ENCODE results near the gene KDM4C.

KDM4C gene

GRCh38 chr9:6780690-6781089, 22.9 kb downstream of the KDM4C start:
- no peak for DNase-seq (ENCODE audit: low read depth, low spot score)
- CTCF ChIA-PET = interaction anchor here (0.6 to 1.9 kb wide), 3 partner anchors 21 to 63 kb away, joined by 3 to 5 read pairs (median 3); no protein-coding TSS in a partner anchor
- no peak for TF ChIP-seq CTCF (IDR thresholded peaks at IDR 0.05; ENCODE audit: insufficient read depth, low read length, missing control alignments)

GRCh38 chr9:6781476-6781875, 23.7 kb downstream of the KDM4C start:
- no peak for TF ChIP-seq CTCF (IDR thresholded peaks at IDR 0.05; ENCODE audit: insufficient read depth, low read length, missing control alignments)
- H3K4me3 ChIP-seq (ENCODE audit: low read depth, low read length) = no peak overlapping the region
- CTCF ChIA-PET = no interaction called here
- DNase-seq (ENCODE audit: low read depth, low spot score) = no peak
- POLR2A ChIA-PET = no interaction called here

More at GRCh38 chr9:6780690-6781089, 22.9 kb downstream of the KDM4C start:
- POLR2A ChIA-PET = interaction anchor here (0.5 kb wide), 1 partner anchor 133 kb away, joined by 3 read pairs; no protein-coding TSS in a partner anchor
- no peak overlapping the region for H3K4me3 ChIP-seq (ENCODE audit: low read depth, low read length)

DNA sequence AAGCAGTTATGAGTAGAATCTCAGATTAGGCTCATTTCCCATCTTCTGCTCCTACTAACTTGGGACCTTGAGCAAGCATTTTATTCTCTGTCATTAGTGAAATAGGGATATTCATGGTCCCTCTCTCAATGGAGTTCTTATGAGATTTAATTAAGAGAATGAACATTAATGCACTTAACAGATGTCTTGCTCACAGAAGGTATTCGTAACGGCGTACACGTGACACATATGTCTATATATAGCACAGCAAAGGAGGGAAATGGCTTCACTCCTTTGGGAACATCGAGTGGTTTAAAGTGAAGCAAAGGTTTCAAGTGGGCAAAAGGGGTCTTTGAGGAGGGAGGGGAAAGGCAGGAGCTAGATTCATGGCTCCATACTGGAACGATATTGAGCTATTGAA, 24.6 kb downstream of the KDM4C start:
- TF ChIP-seq CTCF (IDR thresholded peaks at IDR 0.05; ENCODE audit: insufficient read depth, low read length, missing control alignments) = no peak
- no peak for DNase-seq (ENCODE audit: low read depth, low spot score)
- no peak overlapping the region for H3K4me3 ChIP-seq (ENCODE audit: low read depth, low read length)
- POLR2A ChIA-PET = no interaction called here
- CTCF ChIA-PET = no interaction called here

DNA sequence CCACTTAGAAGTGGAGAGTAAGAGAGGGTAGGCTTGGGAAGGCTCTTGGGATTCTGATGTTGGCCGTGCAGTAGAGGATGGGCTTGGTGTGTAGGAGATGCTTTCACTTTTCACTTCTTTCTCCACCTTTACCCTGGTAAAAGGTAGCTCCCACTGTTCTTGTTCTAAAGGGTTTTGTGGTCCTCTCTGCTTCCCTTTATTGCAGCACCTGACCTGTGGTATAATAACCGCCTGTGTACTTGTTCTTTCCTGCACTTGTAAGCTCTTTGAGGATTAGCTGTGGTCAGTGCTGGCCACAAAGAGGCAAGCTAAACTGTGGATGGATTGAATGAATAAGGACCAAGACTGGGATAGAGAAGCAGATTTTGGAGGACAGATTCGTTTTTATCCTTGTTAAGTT, 25.2 kb downstream of the KDM4C start:
- POLR2A ChIA-PET = no interaction called here
- CTCF ChIA-PET = interaction anchor here (0.7 to 0.8 kb wide), 2 partner anchors 26 to 44 kb away, joined by 3 to 4 read pairs; partner anchors contain the start of gene KDM4C
- DNase-seq (ENCODE audit: low read depth, low spot score) = no peak
- no peak for TF ChIP-seq CTCF (IDR thresholded peaks at IDR 0.05; ENCODE audit: insufficient read depth, low read length, missing control alignments)
- H3K4me3 ChIP-seq (ENCODE audit: low read depth, low read length) = no peak overlapping the region

GRCh38 chr9:6783753-6784152, 26.0 kb downstream of the KDM4C start:
- POLR2A ChIA-PET = no interaction called here
- CTCF ChIA-PET = no interaction called here
- TF ChIP-seq CTCF (IDR thresholded peaks at IDR 0.05; ENCODE audit: insufficient read depth, low read length, missing control alignments) = no peak
- no peak overlapping the region for H3K4me3 ChIP-seq (ENCODE audit: low read depth, low read length)
- DNase-seq (ENCODE audit: low read depth, low spot score) = no peak

- TF ChIP-seq CTCF (IDR thresholded peaks at IDR 0.05; ENCODE audit: insufficient read depth, low read length, missing control alignments) = no peak
- CTCF ChIA-PET = no interaction called here
- H3K4me3 ChIP-seq (ENCODE audit: low read depth, low read length) = no peak overlapping the region
- POLR2A ChIA-PET = no interaction called here
- no peak for DNase-seq (ENCODE audit: low read depth, low spot score)
Measured at GRCh38 chr9:6785682-6786081, 27.9 kb downstream of the KDM4C start.

Data from AG04449 (cell line).